ENCODE results near the gene AGFG1. TPM values are rescaled to one million over a fixed set of nuclear protein-coding genes. Genes with fewer than 3 reads are reported as not detected.
A peak's percentile ranks its signal among the peaks of the same experiment; 100 is the strongest.

Gene AGFG1
- total RNA-seq, 1 experiment from 2014 or later = 109 TPM

DNA sequence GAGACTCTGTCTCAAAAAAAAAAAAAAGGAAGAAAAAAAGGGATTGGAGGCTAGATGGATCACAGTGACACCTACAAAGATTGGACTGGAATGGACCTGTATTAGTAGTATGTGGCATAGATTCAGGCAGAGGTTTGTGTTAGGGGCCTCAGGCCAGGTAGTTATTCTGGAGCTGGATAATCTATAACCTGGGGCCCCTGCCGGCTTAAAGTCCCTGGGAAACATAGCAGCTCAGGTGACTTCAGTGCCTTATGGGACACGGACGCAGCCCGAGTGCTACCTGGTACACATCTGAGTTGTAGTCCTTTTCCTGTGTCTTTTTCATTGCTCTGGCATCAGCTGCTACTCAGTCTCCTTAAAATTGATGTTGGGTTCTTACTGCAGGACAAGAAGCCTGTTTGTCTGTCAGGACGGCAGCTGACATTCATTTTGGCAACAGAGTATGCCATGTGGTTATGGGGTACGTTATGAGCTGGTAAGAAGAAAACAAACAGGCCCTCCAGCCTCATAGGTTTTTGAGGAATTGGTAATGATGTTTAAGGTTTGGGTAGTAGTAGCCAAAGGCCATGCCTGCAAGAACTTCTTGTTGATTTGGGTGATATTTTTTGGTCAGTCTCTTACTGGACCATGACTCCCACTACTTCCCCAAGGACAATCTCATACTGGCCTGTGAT lies 27.8 kb downstream of the AGFG1 start:
- H2BK120ac ChIP-seq (ENCODE audit: low read depth, low read length, poor library complexity, severe bottlenecking) = no peak overlapping the region
- no peak overlapping the region for H2BK5ac ChIP-seq (ENCODE audit: insufficient read length, low read length)
- no peak overlapping the region for H4K91ac ChIP-seq (ENCODE audit: insufficient read length, low read depth, low read length)
- TF ChIP-seq, protein P1, sequence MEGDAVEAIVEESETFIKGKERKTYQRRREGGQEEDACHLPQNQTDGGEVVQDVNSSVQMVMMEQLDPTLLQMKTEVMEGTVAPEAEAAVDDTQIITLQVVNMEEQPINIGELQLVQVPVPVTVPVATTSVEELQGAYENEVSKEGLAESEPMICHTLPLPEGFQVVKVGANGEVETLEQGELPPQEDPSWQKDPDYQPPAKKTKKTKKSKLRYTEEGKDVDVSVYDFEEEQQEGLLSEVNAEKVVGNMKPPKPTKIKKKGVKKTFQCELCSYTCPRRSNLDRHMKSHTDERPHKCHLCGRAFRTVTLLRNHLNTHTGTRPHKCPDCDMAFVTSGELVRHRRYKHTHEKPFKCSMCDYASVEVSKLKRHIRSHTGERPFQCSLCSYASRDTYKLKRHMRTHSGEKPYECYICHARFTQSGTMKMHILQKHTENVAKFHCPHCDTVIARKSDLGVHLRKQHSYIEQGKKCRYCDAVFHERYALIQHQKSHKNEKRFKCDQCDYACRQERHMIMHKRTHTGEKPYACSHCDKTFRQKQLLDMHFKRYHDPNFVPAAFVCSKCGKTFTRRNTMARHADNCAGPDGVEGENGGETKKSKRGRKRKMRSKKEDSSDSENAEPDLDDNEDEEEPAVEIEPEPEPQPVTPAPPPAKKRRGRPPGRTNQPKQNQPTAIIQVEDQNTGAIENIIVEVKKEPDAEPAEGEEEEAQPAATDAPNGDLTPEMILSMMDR (conservative IDR thresholded peaks at IDR 0.05) = no peak
- Mint-ChIP-seq H3K36me3 (ENCODE audit: insufficient read depth in 1 of 3, low read depth in 3 of 3) (peaks cover 5 to 19% (median 14%) of the 10 kb centered on the region in 3 experiments; a peak in 6 of 7 replicates), H3K27ac (peak overlapping the region in 2 of 3 experiments; percentile 52 to 75; a peak in 3 of 7 replicates), H3K27me3 (ENCODE audit: low read depth) (no peaks in the 10 kb centered on the region), H3K4me3 (no peak overlapping the region), H3K9me3 (no peaks in the 10 kb centered on the region), H3K4me1 (peaks cover 14 to 16% of the 10 kb centered on the region in 2 experiments; a peak in 3 of 4 replicates)
- no peak overlapping the region for H4K5ac ChIP-seq (ENCODE audit: insufficient read length, low read depth, low read length)
- H3K23me2 ChIP-seq (ENCODE audit: insufficient read length, low read depth, low read length, poor library complexity, severe bottlenecking) = no peaks in the 10 kb centered on the region
- peaks cover 24% of the 10 kb centered on the region; the same call in 1 of the 2 replicates for H3K79me2 ChIP-seq (ENCODE audit: insufficient read depth, low read length)
- no peak overlapping the region for H3K56ac ChIP-seq (ENCODE audit: insufficient read length, low read depth, low read length)
- peaks cover 10% of the 10 kb centered on the region for H3K79me1 ChIP-seq (ENCODE audit: insufficient read depth, low read depth, low read length, poor library complexity, severe bottlenecking)
- no peaks in the 10 kb centered on the region for H4K20me1 ChIP-seq (ENCODE audit: control insufficient read depth, insufficient read depth, insufficient read length)
- no peak overlapping the region for H3K14ac ChIP-seq (ENCODE audit: insufficient read depth, low read length)
- no peaks in the 10 kb centered on the region; the same call in 1 of the 2 replicates for H3K4me1 ChIP-seq (ENCODE audit: insufficient read depth, low read length)
- no peak overlapping the region for H4K8ac ChIP-seq (replicated peaks; ENCODE audit: insufficient read length, low read depth, low read length)
- H2BK20ac ChIP-seq (ENCODE audit: low read depth, low read length, poor library complexity, severe bottlenecking) = no peak overlapping the region
- no peak overlapping the region for H3K23ac ChIP-seq (ENCODE audit: insufficient read length, low read depth, low read length)
- no peak overlapping the region for H2BK15ac ChIP-seq (ENCODE audit: low read depth, low read length)
- H3K18ac ChIP-seq (ENCODE audit: insufficient read length, low read depth, low read length) = no peak overlapping the region
- no peak overlapping the region for H3K4ac ChIP-seq (ENCODE audit: low read depth, low read length)
- DNase-seq = no peak
- no peaks in the 10 kb centered on the region for H3K9me3 ChIP-seq (ENCODE audit: control insufficient read depth, low read depth, low read length)
- H2BK12ac ChIP-seq (ENCODE audit: insufficient read length, low read depth, low read length) = no peak overlapping the region
- no CpG with 5 or more reads among the region's 6 CpGs for WGBS (ENCODE audit: extremely low coverage, insufficient read length, low lambda C conversion rate)
- no peak overlapping the region for H3K9ac ChIP-seq (ENCODE audit: extremely low read depth, insufficient read length, low read length)
- no peaks in the 10 kb centered on the region for H3K27me3 ChIP-seq (ENCODE audit: insufficient read depth, low read length)
- no peak overlapping the region for H3T11ph ChIP-seq (ENCODE audit: low read length)
- H2AFZ ChIP-seq (ENCODE audit: low read length) = no peak overlapping the region
- no peak overlapping the region for H3K27ac ChIP-seq (ENCODE audit: insufficient read length, low read depth, low read length)
- no peak overlapping the region for H2AK5ac ChIP-seq (ENCODE audit: insufficient read length, low read length)
- no peak overlapping the region for H3K4me2 ChIP-seq (ENCODE audit: insufficient read depth, insufficient read length, low read length)

All from H9 (cell line).